HepG2 (cell line): ENCODE results near the gene ARMC8. TPM values are rescaled to one million over a fixed set of nuclear protein-coding genes. Genes with fewer than 3 reads are reported as not detected.

ENCODE experiments used
- DMAP1 ChIP-seq: IDR thresholded peaks from 2 replicates; pipeline ENCODE4 v1.6.1; 2016
- HDAC1 ChIP-seq: sonication (generic); formaldehyde crosslinking; IDR thresholded peaks from 2 replicates; pipeline ENCODE4 v1.5.1; 2020; ENCODE audit warnings: mild to moderate bottlenecking, missing genetic modification reagents
- JUN ChIP-seq: sonication (generic); formaldehyde crosslinking; IDR thresholded peaks from 2 replicates; pipeline ENCODE4 v1.4.0; 2020; ENCODE audit warnings: mild to moderate bottlenecking, missing genetic modification reagents
- MXI1 ChIP-seq: IDR thresholded peaks from 3 replicates; pipeline ENCODE4 v1.6.1; 2012; ENCODE audit warnings: low read depth, low read length, inconsistent platforms, borderline replicate concordance
- NFIC ChIP-seq: IDR thresholded peaks from 2 replicates; pipeline ENCODE4 v1.6.1; 2012; ENCODE audit warnings: mild to moderate bottlenecking, low read length, inconsistent platforms
- PHF21A ChIP-seq: sonication (generic); formaldehyde crosslinking; IDR thresholded peaks from 2 replicates; pipeline ENCODE4 v1.5.0; 2020; ENCODE audit warnings: mild to moderate bottlenecking, missing genetic modification reagents
- PRDM10 ChIP-seq: sonication (generic); formaldehyde crosslinking; IDR thresholded peaks from 2 replicates; pipeline ENCODE4 v1.4.0; 2020; ENCODE audit warnings: low read depth, missing genetic modification reagents
- RFX5 ChIP-seq: IDR thresholded peaks from 2 replicates; pipeline ENCODE4 v1.6.1; 2011; ENCODE audit warnings: low read depth, low read length, improper control_type of control experiment
- SAP130 ChIP-seq: IDR thresholded peaks from 2 replicates; pipeline ENCODE4 v1.6.1; 2016; ENCODE audit warnings: low read depth
- TEAD2 ChIP-seq: sonication (generic); formaldehyde crosslinking; IDR thresholded peaks from 2 replicates; pipeline ENCODE4 v1.9.0; 2021; ENCODE audit warnings: missing genetic modification reagents
- ZBTB26 ChIP-seq: IDR thresholded peaks from 2 replicates; pipeline ENCODE4 v1.6.1; 2016; ENCODE audit warnings: missing compliant biosample characterization, missing genetic modification reagents, borderline replicate concordance
- ZNF18 ChIP-seq: sonication (generic); formaldehyde crosslinking; IDR thresholded peaks from 2 replicates; pipeline ENCODE4 v1.8.0; 2022; ENCODE audit warnings: mild to moderate bottlenecking, missing genetic modification reagents; ENCODE audit not compliant: insufficient replicate concordance
- ZNF414 ChIP-seq: sonication (generic); formaldehyde crosslinking; IDR thresholded peaks from 2 replicates; pipeline ENCODE4 v1.5.0; 2020; ENCODE audit warnings: missing genetic modification reagents
- ZNF556 ChIP-seq: sonication (generic); formaldehyde crosslinking; IDR thresholded peaks from 2 replicates; pipeline ENCODE4 v1.4.0; 2020; ENCODE audit warnings: mild to moderate bottlenecking, missing genetic modification reagents, borderline replicate concordance
- ZNF687 ChIP-seq: sonication (generic); formaldehyde crosslinking; IDR thresholded peaks from 2 replicates; pipeline ENCODE4 v1.5.1; 2020; ENCODE audit warnings: mild to moderate bottlenecking, missing genetic modification reagents, moderate library complexity
- ZNF761 ChIP-seq: sonication (generic); formaldehyde crosslinking; conservative IDR thresholded peaks from 2 replicates; pipeline ENCODE4 v1.4.0; 2020; ENCODE audit warnings: mild to moderate bottlenecking, missing genetic modification reagents
- ZNF878 ChIP-seq: sonication (generic); formaldehyde crosslinking; IDR thresholded peaks from 2 replicates; pipeline ENCODE4 v1.8.1; 2023; ENCODE audit warnings: mild to moderate bottlenecking, missing genetic modification reagents, moderate library complexity
- polyA plus RNA-seq, 8 experiments: library from polyadenylated mRNA; depleted of rRNA in 3 of 8; stranded (reverse) in 7 of 8; unstranded in 1 of 8; fragments of >200 nt; fragmentation: Illumina TruSeq in 4 of 8; extraction: Trizol in 4 of 8; gene quantifications; 2 replicates each; pipeline versions ENCODE4 v1.2.1 to v1.2.3, GENCODE V29; 2011 to 2016; ENCODE audit warnings: low read depth in 4 of 8, missing spikeins in 1 of 8, mixed read lengths in 1 of 8; ENCODE audit not compliant: insufficient read depth in 1 of 8
- total RNA-seq, 5 experiments: library from RNA; depleted of rRNA; stranded (reverse); fragments of >200 nt; fragmentation: Illumina TruSeq; extraction: Trizol; gene quantifications; 2 replicates each; pipeline ENCODE4 v1.2.3, GENCODE V29; 2016; ENCODE audit warnings: low read depth in 1 of 5

The ARMC8 gene
- total and polyA plus RNA-seq, 2 of the 13 experiments (the other 11 are each of a cell fraction or from before 2014, with no cell fraction given) = 38.9 to 55.3 TPM

- TF ChIP-seq ZNF687 (CRISPR knock-in tag) = peak; percentile 89
- peak; percentile 29; the same call in 1 of the 2 replicates for TF ChIP-seq ZNF414 (CRISPR knock-in tag)
- TF ChIP-seq ZNF18 (CRISPR knock-in tag) = no peak
- TF ChIP-seq MXI1 = peak; percentile 71; the same call in 1 of the 3 replicates
- TF ChIP-seq NFIC = 0 out of 2 replicates have a peak, but pooled peaks have one; percentile 41
- no peak for TF ChIP-seq JUN (CRISPR knock-in tag)
- peak; percentile 46; the same call in 1 of the 2 replicates for TF ChIP-seq PRDM10 (CRISPR knock-in tag)
- TF ChIP-seq SAP130 (CRISPR knock-in tag) = peak; percentile 87
- peak; percentile 67; the same call in 1 of the 2 replicates for TF ChIP-seq ZNF878 (CRISPR knock-in tag)
- peak; percentile 86; the same call in 1 of the 2 replicates for TF ChIP-seq ZNF556 (CRISPR knock-in tag)
- 0 out of 2 replicates have a peak, but pooled peaks have one; percentile 27 for TF ChIP-seq TEAD2 (CRISPR knock-in tag)
- TF ChIP-seq ZNF761 (CRISPR knock-in tag) = 0 out of 2 replicates have a peak, but pooled peaks have one; percentile 60
- TF ChIP-seq DMAP1 (CRISPR knock-in tag) = peak; percentile 83; the same call in 1 of the 2 replicates
- 0 out of 2 replicates have a peak, but pooled peaks have one; percentile 41 for TF ChIP-seq ZBTB26
- no peak for TF ChIP-seq RFX5
- peak; percentile 79 for TF ChIP-seq HDAC1 (CRISPR knock-in tag)
- TF ChIP-seq PHF21A (CRISPR knock-in tag) = peak; percentile 66; the same call in 1 of the 2 replicates
These were observed 12.5 kb upstream of the ARMC8 start, which contains the start of gene DBR1 (continued) for GRCh38 chr3:138174421-138175131.
